GM23338 (cell line): ENCODE data around the gene GATAD2B.

ENCODE experiments used
- CTCF ChIP-seq, 2 experiments: fragments of 200-600 bp in 1 of 2; sonication (generic) in 1 of 2; conservative IDR thresholded peaks; 2 replicates each; pipeline versions ENCODE4 v1.5.1 to v1.6.1; 2016 to 2017; ENCODE audit warnings: antibody characterized with exemption in 2 of 2, low read depth in 2 of 2, mild to moderate bottlenecking in 2 of 2, moderate library complexity in 1 of 2
- EZH2phosphoT487 ChIP-seq: fragments of 200-600 bp; sonication (generic); IDR thresholded peaks from one replicate; pipeline ENCODE4 v1.8.1; 2018; ENCODE audit warnings: antibody characterized with exemption; ENCODE audit not compliant: unreplicated experiment
- JUNB ChIP-seq: IDR thresholded peaks from one replicate; pipeline ENCODE4 v1.6.1; 2016; ENCODE audit warnings: antibody characterized with exemption; ENCODE audit not compliant: unreplicated experiment
- POLR2AphosphoS5 ChIP-seq: IDR thresholded peaks from 2 replicates; pipeline ENCODE4 v1.6.1; 2016; ENCODE audit warnings: antibody characterized with exemption, low read depth
- REST ChIP-seq: IDR thresholded peaks from one replicate; pipeline ENCODE4 v1.6.1; 2018; ENCODE audit warnings: antibody characterized with exemption; ENCODE audit not compliant: unreplicated experiment

GRCh38 chr1:153805886-153806719, 116.7 kb downstream of the GATAD2B start:
- TF ChIP-seq JUNB (no peak), CTCF (conservative IDR thresholded peaks at IDR 0.05; ENCODE audit: low read depth in 2 of 2) (no peak), POLR2AphosphoS5 (no peak), REST (no peak), EZH2phosphoT487 (no peak)
